CD8-positive, alpha-beta memory T cell (primary cell): Measurements from ENCODE around the gene BIRC6. TPM values are rescaled to one million over a fixed set of nuclear protein-coding genes. Genes with fewer than 3 reads are reported as not detected.
A peak's percentile ranks its signal among the peaks of the same experiment; 100 is the strongest.

Source experiments
- CTCF ChIA-PET: fragments of 350-600 bp; sonication (Branson Sonifier 250); formaldehyde crosslinking; loops from one replicate; lab custom pipeline; 2021; ENCODE audit warnings: antibody characterized with exemption; lab: Charles Lee
- POLR2A ChIA-PET: fragments of 350-600 bp; sonication (Branson Sonifier 250); formaldehyde crosslinking; loops from one replicate; lab custom pipeline; 2021; ENCODE audit warnings: antibody characterized with exemption; lab: Charles Lee
- DNase-seq, 5 donors: peaks; one replicate each; pipeline versions ENCODE4 v3.0.0 to v3.0.0-alpha.2; 2020 to 2022; ENCODE audit warnings: mixed read lengths in 1 of 5
- H3K27ac ChIP-seq: one replicate; pipeline ENCODE4 v1.7.0; 2013; ENCODE audit warnings: low read depth, mild to moderate bottlenecking, low read length, moderate library complexity
- H3K27me3 ChIP-seq: 2 replicates; pipeline ENCODE4 v1.7.0; 2013; ENCODE audit warnings: low read length, mild to moderate bottlenecking; ENCODE audit not compliant: insufficient read depth, poor library complexity, severe bottlenecking
- H3K36me3 ChIP-seq: 2 replicates; pipeline ENCODE4 v1.7.0; 2013; ENCODE audit warnings: mild to moderate bottlenecking, low read length, moderate library complexity; ENCODE audit not compliant: insufficient read depth
- H3K4me1 ChIP-seq: 2 replicates; pipeline ENCODE4 v1.7.0; 2013; ENCODE audit warnings: mild to moderate bottlenecking, low read length, moderate library complexity; ENCODE audit not compliant: insufficient read depth
- H3K4me3 ChIP-seq: 2 replicates; pipeline ENCODE4 v1.7.0; 2013; ENCODE audit warnings: mild to moderate bottlenecking, low read length
- H3K9me3 ChIP-seq: 2 replicates; pipeline ENCODE4 v1.7.0; 2013; ENCODE audit warnings: mild to moderate bottlenecking, low read length
- H3K27ac Mint-ChIP-seq, 8 donors: one replicate each; pipeline ENCODE4 v1.8.0; 2020 to 2021; ENCODE audit warnings: mixed read lengths in 8 of 8, mild to moderate bottlenecking in 6 of 8, inconsistent platforms in 3 of 8, moderate library complexity in 3 of 8
- H3K27me3 Mint-ChIP-seq, 2 donors: one replicate each; pipeline ENCODE4 v1.8.0; 2020 to 2021; ENCODE audit warnings: mixed read lengths in 2 of 2, mild to moderate bottlenecking in 1 of 2, moderate library complexity in 1 of 2
- H3K36me3 Mint-ChIP-seq, 3 donors: one replicate each; pipeline ENCODE4 v1.8.0; 2020 to 2021; ENCODE audit warnings: mixed read lengths in 3 of 3, inconsistent platforms in 1 of 3, mild to moderate bottlenecking in 1 of 3
- H3K4me1 Mint-ChIP-seq, 3 donors: one replicate each; pipeline ENCODE4 v1.8.0; 2020 to 2021; ENCODE audit warnings: mixed read lengths in 3 of 3, inconsistent platforms in 1 of 3, mild to moderate bottlenecking in 1 of 3
- H3K4me3 Mint-ChIP-seq, 7 donors: one replicate each; pipeline ENCODE4 v1.8.0; 2020 to 2021; ENCODE audit warnings: mixed read lengths in 7 of 7, mild to moderate bottlenecking in 6 of 7, moderate library complexity in 4 of 7, inconsistent platforms in 2 of 7
- H3K9me3 Mint-ChIP-seq, 5 donors: one replicate each; pipeline ENCODE4 v1.8.0; 2020 to 2022; ENCODE audit warnings: mixed read lengths in 5 of 5, mild to moderate bottlenecking in 3 of 5, moderate library complexity in 2 of 5, inconsistent platforms in 1 of 5
- polyA plus RNA-seq: library from polyadenylated mRNA; unstranded; fragments of 300-500 nt; fragmentation: Illumina TruSeq; gene quantifications from one replicate; pipeline ENCODE4 v1.2.3, GENCODE V29; 2021
- total RNA-seq, 2 experiments: library from RNA; stranded (reverse); gene quantifications; one replicate each; pipeline ENCODE4 v1.2.3, GENCODE V29; 2021

The BIRC6 gene
- total and polyA plus RNA-seq, 3 experiments from 2014 or later, result 32.4 to 72.5 (median 71.8) TPM

- H3K9me3 Mint-ChIP-seq, result no peaks in the 10 kb centered on the region
- ChIA-PET POLR2A (no interaction called here), CTCF (interaction anchor here (1.3 kb wide), 1 partner anchor 11 kb away, joined by 3 read pairs; no protein-coding TSS in a partner anchor)
- Histone ChIP-seq H3K9me3 (no peaks in the 10 kb centered on the region), H3K36me3 (peaks cover 6% of the 10 kb centered on the region), H3K4me1 (peaks cover 11% of the 10 kb centered on the region), H3K4me3 (no peak overlapping the region), H3K27me3 (no peaks in the 10 kb centered on the region), H3K27ac (no peak overlapping the region)
- H3K27ac Mint-ChIP-seq, result peak overlapping the region in 4 of 8 donors; percentile 31 to 78 (median 36)
- H3K27me3 Mint-ChIP-seq, result no peaks in the 10 kb centered on the region
- H3K36me3 Mint-ChIP-seq, result peaks cover 8 to 41% (median 8%) of the 10 kb centered on the region in 3 donors
- peaks cover 45 to 60% (median 52%) of the 10 kb centered on the region in 3 donors for H3K4me1 Mint-ChIP-seq
- DNase-seq, result no peak
- H3K4me3 Mint-ChIP-seq, result no peak overlapping the region
Observed at GRCh38 chr2:32379352-32379751, 22.5 kb downstream of the BIRC6 start.

GRCh38 chr2:32383858-32384257 is 27.0 kb downstream of the BIRC6 start:
- no peak for DNase-seq
- Mint-ChIP-seq H3K4me3 (no peak overlapping the region), H3K36me3 (peaks cover 8 to 74% (median 20%) of the 10 kb centered on the region in 3 donors), H3K27me3 (no peaks in the 10 kb centered on the region), H3K9me3 (no peaks in the 10 kb centered on the region), H3K27ac (no peak overlapping the region), H3K4me1 (peaks cover 24 to 53% (median 37%) of the 10 kb centered on the region in 3 donors)
- Histone ChIP-seq H3K27ac (no peak overlapping the region), H3K4me1 (no peaks in the 10 kb centered on the region), H3K4me3 (no peak overlapping the region), H3K9me3 (no peaks in the 10 kb centered on the region), H3K27me3 (no peaks in the 10 kb centered on the region), H3K36me3 (peaks cover 19% of the 10 kb centered on the region)
- CTCF ChIA-PET, result no interaction called here
- POLR2A ChIA-PET, result no interaction called here

- H3K9me3 Mint-ChIP-seq, result no peaks in the 10 kb centered on the region
- no peaks in the 10 kb centered on the region for H3K27me3 Mint-ChIP-seq
- Histone ChIP-seq H3K27ac (no peak overlapping the region), H3K4me1 (no peaks in the 10 kb centered on the region), H3K27me3 (no peaks in the 10 kb centered on the region), H3K36me3 (peaks cover 19% of the 10 kb centered on the region), H3K4me3 (no peak overlapping the region), H3K9me3 (no peaks in the 10 kb centered on the region)
- ChIA-PET CTCF (no interaction called here), POLR2A (no interaction called here)
- H3K36me3 Mint-ChIP-seq, result peaks cover 8 to 72% (median 20%) of the 10 kb centered on the region in 3 donors
- H3K27ac Mint-ChIP-seq, result peak overlapping the region in 1 of 8 donors; percentile 5
- H3K4me1 Mint-ChIP-seq, result peaks cover 19 to 47% (median 30%) of the 10 kb centered on the region in 3 donors
- DNase-seq, result no peak
- no peak overlapping the region for H3K4me3 Mint-ChIP-seq
Observed at GRCh38 chr2:32384529-32384928, 27.7 kb downstream of the BIRC6 start.

GRCh38 chr2:32386739-32387138 is 29.9 kb downstream of the BIRC6 start:
- no peaks in the 10 kb centered on the region for H3K9me3 ChIP-seq
- Mint-ChIP-seq H3K4me3 (no peak overlapping the region), H3K4me1 (peaks cover 21 to 49% (median 34%) of the 10 kb centered on the region in 3 donors), H3K27me3 (no peaks in the 10 kb centered on the region), H3K9me3 (no peaks in the 10 kb centered on the region), H3K27ac (no peak overlapping the region), H3K36me3 (peaks cover 5 to 70% (median 20%) of the 10 kb centered on the region in 3 donors)
- no peaks in the 10 kb centered on the region for H3K27me3 ChIP-seq
- ChIA-PET CTCF (no interaction called here), POLR2A (no interaction called here)
- peaks cover 21% of the 10 kb centered on the region for H3K36me3 ChIP-seq
- no peak for DNase-seq
- H3K4me1 ChIP-seq, result no peaks in the 10 kb centered on the region
- no peak overlapping the region for H3K27ac ChIP-seq
- no peak overlapping the region for H3K4me3 ChIP-seq

- peaks cover 14% of the 10 kb centered on the region for H3K36me3 ChIP-seq
- DNase-seq, result no peak
- no peak overlapping the region for H3K4me3 Mint-ChIP-seq
Observed at GRCh38 chr2:32399221-32399620, 42.4 kb downstream of the BIRC6 start.

GRCh38 chr2:32402091-32402490 is 45.3 kb downstream of the BIRC6 start:
- Histone ChIP-seq H3K4me1 (no peaks in the 10 kb centered on the region), H3K9me3 (no peaks in the 10 kb centered on the region), H3K27me3 (no peaks in the 10 kb centered on the region), H3K4me3 (no peak overlapping the region), H3K36me3 (peaks cover 9% of the 10 kb centered on the region), H3K27ac (no peak overlapping the region)
- no peak overlapping the region for H3K4me3 Mint-ChIP-seq
- H3K9me3 Mint-ChIP-seq, result no peaks in the 10 kb centered on the region
- H3K27me3 Mint-ChIP-seq, result no peaks in the 10 kb centered on the region
- DNase-seq, result no peak
- peaks cover 0 to 63% (median 2%) of the 10 kb centered on the region in 3 donors for H3K36me3 Mint-ChIP-seq
- H3K4me1 Mint-ChIP-seq, result peaks cover 9 to 17% (median 11%) of the 10 kb centered on the region in 3 donors
- H3K27ac Mint-ChIP-seq, result peak overlapping the region in 7 of 8 donors; percentile 24 to 85 (median 75)
- ChIA-PET CTCF (no interaction called here), POLR2A (interaction anchor here (0.6 kb wide), 1 partner anchor 26 kb away, joined by 3 read pairs; no protein-coding TSS in a partner anchor)

More at GRCh38 chr2:32399221-32399620, 42.4 kb downstream of the BIRC6 start:
- no peak overlapping the region for H3K4me3 ChIP-seq
- ChIA-PET CTCF (no interaction called here), POLR2A (no interaction called here)
- Mint-ChIP-seq H3K27me3 (no peaks in the 10 kb centered on the region), H3K27ac (no peak overlapping the region), H3K4me1 (peaks cover 11 to 17% (median 11%) of the 10 kb centered on the region in 3 donors), H3K36me3 (peaks cover 0 to 62% (median 11%) of the 10 kb centered on the region in 3 donors), H3K9me3 (no peaks in the 10 kb centered on the region)
- no peaks in the 10 kb centered on the region for H3K9me3 ChIP-seq
- H3K27ac ChIP-seq, result no peak overlapping the region
- no peaks in the 10 kb centered on the region for H3K27me3 ChIP-seq
- H3K4me1 ChIP-seq, result no peaks in the 10 kb centered on the region

GRCh38 chr2:32403782-32404181 is 47.0 kb downstream of the BIRC6 start:
- no peak overlapping the region for H3K27ac Mint-ChIP-seq
- no peaks in the 10 kb centered on the region for H3K27me3 ChIP-seq
- peaks cover 3 to 60% (median 5%) of the 10 kb centered on the region in 3 donors for H3K36me3 Mint-ChIP-seq
- H3K4me3 Mint-ChIP-seq, result no peak overlapping the region
- peaks cover 4% of the 10 kb centered on the region for H3K36me3 ChIP-seq
- ChIA-PET POLR2A (interaction anchor here (0.9 kb wide), 1 partner anchor 17 kb away, joined by 8 read pairs; no protein-coding TSS in a partner anchor), CTCF (no interaction called here)
- H3K9me3 Mint-ChIP-seq, result no peaks in the 10 kb centered on the region
- DNase-seq, result no peak
- H3K27me3 Mint-ChIP-seq, result no peaks in the 10 kb centered on the region
- H3K4me1 Mint-ChIP-seq, result peaks cover 9 to 21% (median 17%) of the 10 kb centered on the region in 3 donors
- no peak overlapping the region for H3K27ac ChIP-seq
- H3K9me3 ChIP-seq, result no peaks in the 10 kb centered on the region
- H3K4me3 ChIP-seq, result no peak overlapping the region
- no peaks in the 10 kb centered on the region for H3K4me1 ChIP-seq

- CTCF ChIA-PET, result no interaction called here
- H3K4me1 Mint-ChIP-seq, result peaks cover 9 to 26% (median 21%) of the 10 kb centered on the region in 3 donors
- DNase-seq, result no peak
Observed at GRCh38 chr2:32404691-32405090, 47.9 kb downstream of the BIRC6 start.

More at GRCh38 chr2:32404691-32405090, 47.9 kb downstream of the BIRC6 start:
- Histone ChIP-seq H3K4me1 (no peaks in the 10 kb centered on the region), H3K27ac (no peak overlapping the region), H3K36me3 (peaks cover 4% of the 10 kb centered on the region), H3K27me3 (no peaks in the 10 kb centered on the region), H3K9me3 (no peaks in the 10 kb centered on the region), H3K4me3 (no peak overlapping the region)
- H3K27me3 Mint-ChIP-seq, result no peaks in the 10 kb centered on the region
- POLR2A ChIA-PET, result no interaction called here
- H3K36me3 Mint-ChIP-seq, result peaks cover 5 to 62% (median 6%) of the 10 kb centered on the region in 3 donors
- peak overlapping the region in 2 of 8 donors; percentile 51 to 82 for H3K27ac Mint-ChIP-seq
- no peak overlapping the region for H3K4me3 Mint-ChIP-seq
- no peaks in the 10 kb centered on the region for H3K9me3 Mint-ChIP-seq
